ENCODE results near the gene XAF1. TPM values are rescaled to one million over a fixed set of nuclear protein-coding genes. Genes with fewer than 3 reads are reported as not detected.
"Not testable (repeated sequence)": the region's sequence is repeated elsewhere in the genome, so short reads cannot be mapped to it uniquely, and the experiment has no call there.

Gene XAF1
- total and polyA plus RNA-seq, 3 experiments from 2014 or later = 5.8 to 45.8 (median 5.8) TPM

GRCh38 chr17:6729531-6729930 lies 26.3 kb upstream of the XAF1 start:
- Histone ChIP-seq H3K4me3 (ENCODE audit: low read length) (no peak overlapping the region), H3K27ac (ENCODE audit: low read depth, low read length) (no peak overlapping the region), H3K36me3 (ENCODE audit: insufficient read depth, low read length) (no peaks in the 10 kb centered on the region), H3K9me3 (ENCODE audit: low read length) (no peaks in the 10 kb centered on the region), H3K27me3 (ENCODE audit: insufficient read depth, low read length, poor library complexity, severe bottlenecking) (no peaks in the 10 kb centered on the region), H3K4me1 (ENCODE audit: insufficient read depth, low read length) (no peaks in the 10 kb centered on the region)
- Mint-ChIP-seq H3K9me3 (no peaks in the 10 kb centered on the region), H3K27ac (no peak overlapping the region), H3K4me1 (no peaks in the 10 kb centered on the region), H3K27me3 (peaks cover 9 to 25% of the 10 kb centered on the region in 2 donors), H3K36me3 (no peaks in the 10 kb centered on the region), H3K4me3 (no peak overlapping the region)
- ChIA-PET CTCF (interaction anchor here (1.5 kb wide), 1 partner anchor 39 kb away, joined by 3 read pairs; no protein-coding TSS in a partner anchor), POLR2A (no interaction called here)
- no peak for DNase-seq

DNA sequence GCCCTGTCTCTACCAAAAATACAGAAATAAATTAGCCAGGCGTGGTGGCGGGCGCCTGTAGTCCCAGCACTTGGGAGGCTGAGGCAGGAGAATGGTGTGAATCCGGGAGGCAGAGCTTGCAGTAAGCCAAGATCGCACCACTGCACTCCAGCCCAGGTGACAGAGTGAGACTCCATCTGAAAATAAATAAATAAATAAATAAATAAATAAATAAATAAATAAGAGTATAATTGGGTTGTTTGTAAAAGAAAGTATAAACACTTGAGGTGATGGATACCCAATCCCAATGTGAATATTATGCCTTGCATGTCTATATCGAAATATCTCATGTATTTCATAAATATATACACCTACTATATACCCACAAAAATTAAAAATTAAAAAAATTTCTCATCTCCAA lies 9.2 kb upstream of the XAF1 start:
- peaks cover 14 to 32% of the 10 kb centered on the region in 2 donors for H3K27me3 Mint-ChIP-seq
- H3K9me3 ChIP-seq (ENCODE audit: low read length); H3K27ac Mint-ChIP-seq; H3K36me3 ChIP-seq (ENCODE audit: insufficient read depth, low read length); H3K9me3 Mint-ChIP-seq; H3K4me1 ChIP-seq (ENCODE audit: insufficient read depth, low read length); DNase-seq; H3K4me3 Mint-ChIP-seq; H3K27ac ChIP-seq (ENCODE audit: low read depth, low read length); H3K36me3 Mint-ChIP-seq; H3K4me1 Mint-ChIP-seq; H3K4me3 ChIP-seq (ENCODE audit: low read length); CTCF ChIA-PET; POLR2A ChIA-PET; H3K27me3 ChIP-seq (ENCODE audit: insufficient read depth, low read length, poor library complexity, severe bottlenecking): not testable (repeated sequence)

GRCh38 chr17:6748617-6749016 lies 7.2 kb upstream of the XAF1 start:
- peak overlapping the region in 2 of 8 donors; percentile 16 to 55 for H3K27ac Mint-ChIP-seq
- Histone ChIP-seq H3K36me3 (ENCODE audit: insufficient read depth, low read length) (no peaks in the 10 kb centered on the region), H3K4me1 (ENCODE audit: insufficient read depth, low read length) (peaks cover 11% of the 10 kb centered on the region), H3K4me3 (ENCODE audit: low read length) (no peak overlapping the region), H3K27ac (ENCODE audit: low read depth, low read length) (no peak overlapping the region), H3K9me3 (ENCODE audit: low read length) (no peaks in the 10 kb centered on the region), H3K27me3 (ENCODE audit: insufficient read depth, low read length, poor library complexity, severe bottlenecking) (no peaks in the 10 kb centered on the region)
- peaks cover 10 to 21% of the 10 kb centered on the region in 2 donors for H3K27me3 Mint-ChIP-seq
- CTCF ChIA-PET = no interaction called here
- H3K4me3 Mint-ChIP-seq = no peak overlapping the region
- no peaks in the 10 kb centered on the region for H3K9me3 Mint-ChIP-seq
- DNase-seq = no peak
- H3K4me1 Mint-ChIP-seq = peaks cover 17 to 18% (median 17%) of the 10 kb centered on the region in 3 donors
- POLR2A ChIA-PET = no interaction called here
- no peaks in the 10 kb centered on the region for H3K36me3 Mint-ChIP-seq

DNA sequence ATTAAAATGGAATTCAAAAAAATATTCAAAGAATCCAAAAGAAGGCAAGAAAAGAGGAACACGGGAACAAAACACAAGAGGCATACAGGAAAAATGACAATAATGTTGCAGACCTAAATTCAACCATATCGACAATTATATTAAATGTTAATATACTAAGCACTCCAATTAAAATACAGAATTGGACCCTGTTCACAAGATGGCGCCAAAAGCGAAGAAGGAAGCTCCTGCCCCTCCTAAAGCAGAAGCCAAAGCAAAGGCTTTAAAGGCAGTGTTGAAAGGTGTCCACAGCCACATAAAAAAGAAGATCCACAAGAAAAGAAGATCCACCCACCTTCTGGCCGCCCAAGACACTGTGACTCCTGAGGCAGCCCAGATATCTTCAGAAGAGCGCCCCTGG lies 6.3 kb upstream of the XAF1 start:
- peaks cover 4 to 15% of the 10 kb centered on the region in 2 donors for H3K27me3 Mint-ChIP-seq
- H3K27me3 ChIP-seq (ENCODE audit: insufficient read depth, low read length, poor library complexity, severe bottlenecking) = no peaks in the 10 kb centered on the region
- H3K9me3 Mint-ChIP-seq = no peaks in the 10 kb centered on the region
- H3K27ac Mint-ChIP-seq = peak overlapping the region in 4 of 8 donors; percentile 6 to 38 (median 14)
- no peaks in the 10 kb centered on the region for H3K36me3 ChIP-seq (ENCODE audit: insufficient read depth, low read length)
- no peaks in the 10 kb centered on the region for H3K36me3 Mint-ChIP-seq
- no peak overlapping the region for H3K27ac ChIP-seq (ENCODE audit: low read depth, low read length)
- H3K4me3 Mint-ChIP-seq = peak overlapping the region in 1 of 7 donors; percentile 32
- no peak for DNase-seq
- H3K4me3 ChIP-seq (ENCODE audit: low read length) = no peak overlapping the region
- peaks cover 21 to 24% (median 22%) of the 10 kb centered on the region in 3 donors for H3K4me1 Mint-ChIP-seq
- ChIA-PET CTCF (no interaction called here), POLR2A (no interaction called here)
- H3K9me3 ChIP-seq (ENCODE audit: low read length) = no peaks in the 10 kb centered on the region
- H3K4me1 ChIP-seq (ENCODE audit: insufficient read depth, low read length) = peaks cover 16% of the 10 kb centered on the region

- H3K27ac ChIP-seq (ENCODE audit: low read depth, low read length) = no peak overlapping the region
Observed at GRCh38 chr17:6752068-6752909, 3.6 kb upstream of the XAF1 start.

DNA sequence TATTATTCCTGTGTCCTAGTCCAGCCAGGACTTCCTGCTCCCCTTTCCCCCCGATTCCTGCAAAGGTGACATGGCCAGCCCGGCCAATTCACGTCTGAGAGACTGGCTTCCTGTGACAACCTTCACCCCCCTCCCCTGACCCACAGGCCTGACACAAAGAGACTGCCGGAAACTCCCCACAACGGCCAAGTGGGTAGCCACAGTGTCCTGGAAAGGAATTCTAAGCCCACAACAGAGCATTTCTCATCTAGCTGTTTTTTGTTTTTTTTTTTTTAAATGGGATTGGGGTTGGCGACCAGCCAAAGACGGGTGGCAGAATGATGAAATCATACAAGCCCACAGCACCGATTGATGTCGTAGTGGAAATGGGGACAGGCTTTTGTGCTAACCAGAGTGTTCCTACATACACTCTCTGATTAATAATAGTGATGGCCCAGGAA lies 2.8 kb upstream of the XAF1 start:
- no peaks in the 10 kb centered on the region for H3K9me3 Mint-ChIP-seq

More at GRCh38 chr17:6752068-6752909, 3.6 kb upstream of the XAF1 start:
- ChIA-PET CTCF (interaction anchor here (1.1 kb wide), 1 partner anchor 9 kb away, joined by 3 read pairs; no protein-coding TSS in a partner anchor), POLR2A (interaction anchor here (0.6 kb wide), 2 partner anchors 79 to 273 kb away, joined by 3 to 4 read pairs; partner anchors contain the start of gene TEKT1)
- peaks cover 42 to 48% (median 48%) of the 10 kb centered on the region in 3 donors for H3K4me1 Mint-ChIP-seq
- no peak for DNase-seq
- peaks cover 26% of the 10 kb centered on the region for H3K4me1 ChIP-seq (ENCODE audit: insufficient read depth, low read length)
- no peak overlapping the region for H3K4me3 ChIP-seq (ENCODE audit: low read length)
- H3K36me3 ChIP-seq (ENCODE audit: insufficient read depth, low read length) = no peaks in the 10 kb centered on the region
- H3K4me3 Mint-ChIP-seq = peak overlapping the region in 5 of 7 donors; percentile 41 to 84 (median 54)
- no peaks in the 10 kb centered on the region for H3K9me3 ChIP-seq (ENCODE audit: low read length)
- H3K36me3 Mint-ChIP-seq = peaks cover 0 to 7% (median 3%) of the 10 kb centered on the region in 3 donors
- H3K27me3 Mint-ChIP-seq = peaks cover 0 to 3% of the 10 kb centered on the region in 2 donors
- no peaks in the 10 kb centered on the region for H3K9me3 Mint-ChIP-seq
- no peaks in the 10 kb centered on the region for H3K27me3 ChIP-seq (ENCODE audit: insufficient read depth, low read length, poor library complexity, severe bottlenecking)
- peak overlapping the region; percentile 69 to 97 (median 94) for H3K27ac Mint-ChIP-seq

DNA sequence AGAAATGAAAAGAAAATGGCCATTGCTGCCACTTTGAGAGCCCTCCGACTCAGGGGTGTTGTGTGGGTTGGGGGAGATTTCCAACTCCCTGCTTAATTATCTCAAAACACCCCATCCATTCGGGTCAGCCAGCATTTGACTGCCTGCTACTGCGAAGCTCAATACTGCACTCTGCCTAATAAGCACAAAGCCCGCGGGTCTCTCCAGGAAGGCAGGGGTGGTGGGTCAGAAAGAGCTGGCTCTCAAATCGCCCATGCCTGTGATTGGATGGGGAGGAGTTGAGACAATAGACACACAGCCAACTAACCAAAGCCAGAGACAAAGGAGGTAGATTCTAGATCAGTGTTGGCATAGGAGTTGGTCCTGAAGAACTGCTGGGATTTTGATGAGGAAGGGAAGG lies 2.3 kb upstream of the XAF1 start:
- CTCF ChIA-PET = no interaction called here
- H3K27ac Mint-ChIP-seq = peak overlapping the region; percentile 69 to 97 (median 94)
- peaks cover 8 to 18% (median 12%) of the 10 kb centered on the region in 3 donors for H3K36me3 Mint-ChIP-seq
- peaks cover 0 to 1% of the 10 kb centered on the region in 2 donors for H3K27me3 Mint-ChIP-seq
- peaks cover 38% of the 10 kb centered on the region for H3K4me1 ChIP-seq (ENCODE audit: insufficient read depth, low read length)
- H3K27ac ChIP-seq (ENCODE audit: low read depth, low read length) = peak overlapping the region; percentile 43
- peaks cover 9% of the 10 kb centered on the region for H3K36me3 ChIP-seq (ENCODE audit: insufficient read depth, low read length)
- H3K4me1 Mint-ChIP-seq = peaks cover 52 to 61% (median 60%) of the 10 kb centered on the region in 3 donors
- H3K4me3 ChIP-seq (ENCODE audit: low read length) = no peak overlapping the region
- POLR2A ChIA-PET = no interaction called here
- H3K4me3 Mint-ChIP-seq = peak overlapping the region; percentile 38 to 84 (median 54)
- no peaks in the 10 kb centered on the region for H3K9me3 ChIP-seq (ENCODE audit: low read length)
- no peaks in the 10 kb centered on the region for H3K9me3 Mint-ChIP-seq
- H3K27me3 ChIP-seq (ENCODE audit: insufficient read depth, low read length, poor library complexity, severe bottlenecking) = no peaks in the 10 kb centered on the region
- DNase-seq = no peak

More for the DNA sequence above, 2.8 kb upstream of the XAF1 start:
- Histone ChIP-seq H3K27me3 (ENCODE audit: insufficient read depth, low read length, poor library complexity, severe bottlenecking) (no peaks in the 10 kb centered on the region), H3K9me3 (ENCODE audit: low read length) (no peaks in the 10 kb centered on the region), H3K36me3 (ENCODE audit: insufficient read depth, low read length) (peaks cover 4% of the 10 kb centered on the region), H3K27ac (ENCODE audit: low read depth, low read length) (no peak overlapping the region), H3K4me1 (ENCODE audit: insufficient read depth, low read length) (peaks cover 33% of the 10 kb centered on the region), H3K4me3 (ENCODE audit: low read length) (no peak overlapping the region)
- peak; percentile 25 to 77 (median 36) for DNase-seq
- H3K36me3 Mint-ChIP-seq = peaks cover 5 to 13% (median 8%) of the 10 kb centered on the region in 3 donors
- peaks cover 48 to 56% (median 55%) of the 10 kb centered on the region in 3 donors for H3K4me1 Mint-ChIP-seq
- peak overlapping the region; percentile 32 to 84 (median 50) for H3K4me3 Mint-ChIP-seq
- CTCF ChIA-PET = no interaction called here
- peaks cover under 1 to 1% of the 10 kb centered on the region in 2 donors for H3K27me3 Mint-ChIP-seq
- peak overlapping the region; percentile 69 to 97 (median 94) for H3K27ac Mint-ChIP-seq
- POLR2A ChIA-PET = interaction anchor here (0.6 kb wide), 2 partner anchors 79 to 272 kb away, joined by 3 to 4 read pairs; partner anchors contain the start of gene TEKT1

DNA sequence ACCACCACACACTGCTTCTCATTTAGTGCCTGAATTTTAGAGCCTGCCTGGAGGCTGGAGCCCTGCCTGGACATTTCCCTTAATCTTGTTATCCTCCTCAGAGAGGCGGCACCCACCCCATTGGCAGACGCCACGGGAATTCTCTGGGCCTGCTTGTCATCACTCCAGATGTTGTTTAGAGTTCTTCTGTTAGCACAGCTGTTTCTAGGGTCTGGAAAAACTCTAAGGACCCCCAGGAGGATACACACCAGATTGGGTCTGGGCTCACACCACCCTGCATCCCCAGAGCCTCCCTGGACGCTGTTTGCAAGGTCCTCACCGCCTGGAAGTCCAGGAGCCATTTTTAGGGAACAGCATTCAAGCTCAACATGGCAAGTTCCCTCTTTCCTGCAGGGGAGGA lies 565 bp upstream of the XAF1 start:
- ChIA-PET CTCF (no interaction called here), POLR2A (no interaction called here)
- Histone ChIP-seq H3K9me3 (ENCODE audit: low read length) (no peaks in the 10 kb centered on the region), H3K27me3 (ENCODE audit: insufficient read depth, low read length, poor library complexity, severe bottlenecking) (no peaks in the 10 kb centered on the region), H3K27ac (ENCODE audit: low read depth, low read length) (peak overlapping the region; percentile 60), H3K36me3 (ENCODE audit: insufficient read depth, low read length) (peaks cover 16% of the 10 kb centered on the region), H3K4me1 (ENCODE audit: insufficient read depth, low read length) (peaks cover 42% of the 10 kb centered on the region), H3K4me3 (ENCODE audit: low read length) (peak overlapping the region; percentile 90)
- peaks cover 0 to 1% of the 10 kb centered on the region in 2 donors for H3K27me3 Mint-ChIP-seq
- H3K36me3 Mint-ChIP-seq = peaks cover 11 to 34% (median 21%) of the 10 kb centered on the region in 3 donors
- H3K4me3 Mint-ChIP-seq = peak overlapping the region; percentile 95 to 100 (median 98)
- H3K4me1 Mint-ChIP-seq = peaks cover 52 to 64% (median 60%) of the 10 kb centered on the region in 3 donors
- no peak for DNase-seq
- no peaks in the 10 kb centered on the region for H3K9me3 Mint-ChIP-seq
- H3K27ac Mint-ChIP-seq = peak overlapping the region; percentile 68 to 98 (median 95)
